Keratinocyte (primary cell): ENCODE data around the gene KCNJ1. TPM values are rescaled to one million over a fixed set of nuclear protein-coding genes. Genes with fewer than 3 reads are reported as not detected.

Source experiments
- DNase-seq: peaks from one replicate; pipeline ENCODE4 v3.0.0-alpha.2; 2011; ENCODE audit warnings: low read depth, missing footprints, low spot score
- FAIRE-seq: peaks from 2 replicates; lab custom pipeline; 2011; peaks lifted over from hg19 to GRCh38; lab: Jason Lieb, UNC
- H2AFZ ChIP-seq: 2 replicates; pipeline ENCODE4 v1.6.0; 2012; ENCODE audit warnings: low read length, control low read depth, inconsistent platforms; ENCODE audit not compliant: control insufficient read depth
- H3K27ac ChIP-seq: 2 replicates; pipeline ENCODE4 v1.5.1; 2011; ENCODE audit warnings: low read length; ENCODE audit not compliant: control insufficient read depth, insufficient read depth
- H3K27me3 ChIP-seq: 3 replicates; pipeline ENCODE4 v1.6.0; 2011; ENCODE audit warnings: low read length; ENCODE audit not compliant: control insufficient read depth, insufficient read depth; ENCODE audit errors: extremely low read depth
- H3K36me3 ChIP-seq, 2 experiments: 2 replicates in 1 of 2; 3 replicates in 1 of 2; pipeline ENCODE4 v1.5.1; 2011; ENCODE audit warnings: low read length in 2 of 2, mild to moderate bottlenecking in 1 of 2; ENCODE audit not compliant: control insufficient read depth in 2 of 2, insufficient read depth in 2 of 2; ENCODE audit errors: extremely low read depth in 1 of 2
- H3K4me1 ChIP-seq: 3 replicates; pipeline ENCODE4 v1.5.1; 2011; ENCODE audit warnings: low read length; ENCODE audit not compliant: control insufficient read depth, insufficient read depth; ENCODE audit errors: extremely low read depth
- H3K4me2 ChIP-seq: 3 replicates; pipeline ENCODE4 v1.6.0; 2011; ENCODE audit warnings: low read depth, low read length; ENCODE audit not compliant: control insufficient read depth, insufficient read depth; ENCODE audit errors: extremely low read depth
- H3K4me3 ChIP-seq, 3 experiments: fragments of 200-600 bp in 1 of 3; sonication (generic) in 1 of 3; 2 replicates in 2 of 3; 3 replicates in 1 of 3; pipeline ENCODE4 v1.5.1; 2011 to 2016; ENCODE audit warnings: low read length in 3 of 3, mild to moderate bottlenecking in 3 of 3, control low read depth in 2 of 3, inconsistent platforms in 1 of 3, low read depth in 1 of 3, mixed read lengths in 1 of 3, mixed run types in 1 of 3, moderate library complexity in 1 of 3; ENCODE audit not compliant: control insufficient read depth in 2 of 3, insufficient read depth in 2 of 3; ENCODE audit errors: extremely low read depth in 1 of 3
- H3K79me2 ChIP-seq: 2 replicates; pipeline ENCODE4 v1.6.0; 2012; ENCODE audit warnings: low read length; ENCODE audit not compliant: control insufficient read depth, insufficient read depth
- H3K9ac ChIP-seq: 3 replicates; pipeline ENCODE4 v1.6.0; 2011; ENCODE audit warnings: low read length; ENCODE audit not compliant: control insufficient read depth, insufficient read depth; ENCODE audit errors: extremely low read depth
- H3K9me1 ChIP-seq: 3 replicates; pipeline ENCODE4 v1.6.0; 2011; ENCODE audit warnings: low read length; ENCODE audit not compliant: control insufficient read depth, insufficient read depth; ENCODE audit errors: extremely low read depth
- H3K9me3 ChIP-seq: 2 replicates; pipeline ENCODE4 v1.5.1; 2012; ENCODE audit warnings: low read depth, low read length; ENCODE audit not compliant: control insufficient read depth
- H4K20me1 ChIP-seq: 3 replicates; pipeline ENCODE4 v1.6.0; 2011; ENCODE audit warnings: low read length; ENCODE audit not compliant: control insufficient read depth, insufficient read depth; ENCODE audit errors: extremely low read depth
- EZH2 ChIP-seq: IDR thresholded peaks from one replicate; pipeline ENCODE4 v1.6.1; 2012; ENCODE audit warnings: inconsistent platforms, mild to moderate bottlenecking, low read length, moderate library complexity
- dilution Hi-C: fragments of 300-500 bp; cut with MboI; formaldehyde crosslinking; loops from one replicate; pipeline ENCODE4 v1.7.0; 2020; ENCODE audit warnings: low sequenced_read_pairs; ENCODE audit not compliant: extremely low pct_ligation_motif_present
- polyA plus RNA-seq, 5 experiments: library from polyadenylated mRNA; depleted of rRNA in 3 of 5; stranded (reverse) in 3 of 5; stranded (forward) in 1 of 5; unstranded in 1 of 5; fragments of >200 nt; gene quantifications; 1 replicate in 1 of 5; 2 replicates in 3 of 5; 3 replicates in 1 of 5; pipeline versions ENCODE4 v1.2.1 to v1.2.3, GENCODE V29; 2011 to 2012; ENCODE audit warnings: missing spikeins in 2 of 5, low read depth in 1 of 5, low replicate concordance in 1 of 5
- TF ChIP-seq, protein P1 (sequence below), 3 experiments: IDR thresholded peaks in 1 of 3; conservative IDR thresholded peaks in 1 of 3; optimal IDR thresholded peaks in 1 of 3; 2 replicates in 2 of 3; 3 replicates in 1 of 3; pipeline versions ENCODE3 to v1.5.1; 2011; ENCODE audit warnings: low read length in 3 of 3, mild to moderate bottlenecking in 3 of 3, moderate library complexity in 2 of 3, control low read depth in 1 of 3, inconsistent platforms in 1 of 3; ENCODE audit not compliant: insufficient read depth in 2 of 3; ENCODE audit errors: extremely low read depth in 1 of 3

Gene KCNJ1
- polyA plus RNA-seq, 1 donor (not counting 4 experiments of a cell fraction or from before 2014, with no cell fraction given) = 0.12 TPM

DNA sequence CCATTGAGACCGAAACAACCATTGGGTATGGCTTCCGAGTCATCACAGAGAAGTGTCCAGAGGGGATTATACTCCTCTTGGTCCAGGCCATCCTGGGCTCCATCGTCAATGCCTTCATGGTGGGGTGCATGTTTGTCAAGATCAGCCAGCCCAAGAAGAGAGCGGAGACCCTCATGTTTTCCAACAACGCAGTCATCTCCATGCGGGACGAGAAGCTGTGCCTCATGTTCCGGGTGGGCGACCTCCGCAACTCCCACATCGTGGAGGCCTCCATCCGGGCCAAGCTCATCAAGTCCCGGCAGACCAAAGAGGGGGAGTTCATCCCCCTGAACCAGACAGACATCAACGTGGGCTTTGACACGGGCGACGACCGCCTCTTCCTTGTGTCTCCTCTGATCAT, 44.6 kb upstream of the KCNJ1 start:
- no peaks in the 10 kb centered on the region for H3K27me3 ChIP-seq
- peaks cover 43% of the 10 kb centered on the region for H3K4me1 ChIP-seq
- H3K9ac ChIP-seq = no peak overlapping the region
- dilution Hi-C loops = no loop called here
- H3K4me2 ChIP-seq = no peak overlapping the region
- no peaks in the 10 kb centered on the region for H3K9me3 ChIP-seq
- H3K4me3 ChIP-seq = no peak overlapping the region
- TF ChIP-seq, protein P1, sequence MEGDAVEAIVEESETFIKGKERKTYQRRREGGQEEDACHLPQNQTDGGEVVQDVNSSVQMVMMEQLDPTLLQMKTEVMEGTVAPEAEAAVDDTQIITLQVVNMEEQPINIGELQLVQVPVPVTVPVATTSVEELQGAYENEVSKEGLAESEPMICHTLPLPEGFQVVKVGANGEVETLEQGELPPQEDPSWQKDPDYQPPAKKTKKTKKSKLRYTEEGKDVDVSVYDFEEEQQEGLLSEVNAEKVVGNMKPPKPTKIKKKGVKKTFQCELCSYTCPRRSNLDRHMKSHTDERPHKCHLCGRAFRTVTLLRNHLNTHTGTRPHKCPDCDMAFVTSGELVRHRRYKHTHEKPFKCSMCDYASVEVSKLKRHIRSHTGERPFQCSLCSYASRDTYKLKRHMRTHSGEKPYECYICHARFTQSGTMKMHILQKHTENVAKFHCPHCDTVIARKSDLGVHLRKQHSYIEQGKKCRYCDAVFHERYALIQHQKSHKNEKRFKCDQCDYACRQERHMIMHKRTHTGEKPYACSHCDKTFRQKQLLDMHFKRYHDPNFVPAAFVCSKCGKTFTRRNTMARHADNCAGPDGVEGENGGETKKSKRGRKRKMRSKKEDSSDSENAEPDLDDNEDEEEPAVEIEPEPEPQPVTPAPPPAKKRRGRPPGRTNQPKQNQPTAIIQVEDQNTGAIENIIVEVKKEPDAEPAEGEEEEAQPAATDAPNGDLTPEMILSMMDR (optimal IDR thresholded peaks at IDR 0.05 in 1 of 3, IDR thresholded peaks at IDR 0.05 in 1 of 3, conservative IDR thresholded peaks at IDR 0.05 in 1 of 3; ENCODE audit: extremely low read depth in 1 of 3, insufficient read depth in 2 of 3, low read length in 3 of 3) = no peak
- TF ChIP-seq EZH2 = no peak
- no peaks in the 10 kb centered on the region for H3K36me3 ChIP-seq
- FAIRE-seq (no peak), DNase-seq (no peak)
- H3K79me2 ChIP-seq = no peaks in the 10 kb centered on the region
- no peaks in the 10 kb centered on the region for H4K20me1 ChIP-seq
- no peak overlapping the region for H2AFZ ChIP-seq
- no peaks in the 10 kb centered on the region for H3K9me1 ChIP-seq
- H3K27ac ChIP-seq = no peak overlapping the region

DNA sequence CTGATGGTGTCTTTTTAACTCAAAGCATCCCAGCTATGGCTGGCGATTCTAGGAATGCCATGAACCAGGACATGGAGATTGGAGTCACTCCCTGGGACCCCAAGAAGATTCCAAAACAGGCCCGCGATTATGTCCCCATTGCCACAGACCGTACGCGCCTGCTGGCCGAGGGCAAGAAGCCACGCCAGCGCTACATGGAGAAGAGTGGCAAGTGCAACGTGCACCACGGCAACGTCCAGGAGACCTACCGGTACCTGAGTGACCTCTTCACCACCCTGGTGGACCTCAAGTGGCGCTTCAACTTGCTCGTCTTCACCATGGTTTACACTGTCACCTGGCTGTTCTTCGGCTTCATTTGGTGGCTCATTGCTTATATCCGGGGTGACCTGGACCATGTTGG, 44.1 kb upstream of the KCNJ1 start:
- dilution Hi-C loops = no loop called here
- TF ChIP-seq, protein P1 (optimal IDR thresholded peaks at IDR 0.05 in 1 of 3, IDR thresholded peaks at IDR 0.05 in 1 of 3, conservative IDR thresholded peaks at IDR 0.05 in 1 of 3; ENCODE audit: extremely low read depth in 1 of 3, insufficient read depth in 2 of 3, low read length in 3 of 3) = no peak
- TF ChIP-seq EZH2 = no peak

More for the DNA sequence above, 44.1 kb upstream of the KCNJ1 start:
- Histone ChIP-seq H3K9ac (no peak overlapping the region), H3K9me1 (no peaks in the 10 kb centered on the region), H3K27ac (no peak overlapping the region), H3K9me3 (no peaks in the 10 kb centered on the region), H3K27me3 (no peaks in the 10 kb centered on the region), H3K4me2 (no peak overlapping the region), H3K4me3 (no peak overlapping the region), H4K20me1 (no peaks in the 10 kb centered on the region), H2AFZ (no peak overlapping the region), H3K79me2 (no peaks in the 10 kb centered on the region), H3K36me3 (no peaks in the 10 kb centered on the region), H3K4me1 (peaks cover 44% of the 10 kb centered on the region)
- DNase-seq = no peak
- FAIRE-seq = no peak
